Peyer's patch (tissue), 4 donors: ENCODE data around the gene ARHGAP26. TPM values are rescaled to one million over a fixed set of nuclear protein-coding genes. Genes with fewer than 3 reads are reported as not detected.

Source experiments
- DNase-seq, 3 donors: peaks; one replicate each; pipeline ENCODE4 v3.0.0-alpha.2; 2017 to 2019
- H3K27ac ChIP-seq, 4 donors: fragments of 200-600 bp; sonication (generic); one replicate each; pipeline ENCODE4 v1.5.1; 2016 to 2019
- H3K27me3 ChIP-seq, 2 donors: fragments of 200-600 bp; sonication (generic); one replicate each; pipeline ENCODE4 v1.5.1; 2019
- H3K36me3 ChIP-seq, 3 donors: fragments of 200-600 bp; sonication (generic); one replicate each; pipeline ENCODE4 v1.5.1; 2016 to 2019
- H3K4me1 ChIP-seq, 4 donors: fragments of 200-600 bp; sonication (generic); one replicate each; pipeline ENCODE4 v1.5.1; 2016 to 2019
- H3K4me3 ChIP-seq, 4 donors: fragments of 200-600 bp; sonication (generic); 1 replicate in 3 of 4; 2 replicates in 1 of 4; pipeline ENCODE4 v1.5.1; 2016 to 2019; ENCODE audit warnings: mild to moderate bottlenecking in 1 of 4
- H3K9me3 ChIP-seq, 4 donors: fragments of 200-600 bp; sonication (generic); one replicate each; pipeline ENCODE4 v1.5.1; 2016 to 2019; ENCODE audit warnings: mild to moderate bottlenecking in 1 of 4
- CTCF ChIP-seq, 6 experiments: fragments of 450-650 bp in 4 of 6; fragments of 200-600 bp in 2 of 6; sonication (generic) in 1 of 6; IDR thresholded peaks; one replicate each; pipeline ENCODE4 v1.5.1; 2017 to 2019; ENCODE audit warnings: antibody characterized with exemption in 6 of 6, mild to moderate bottlenecking in 3 of 6, moderate library complexity in 1 of 6
- POLR2A ChIP-seq, 2 donors: fragments of 450-650 bp; IDR thresholded peaks; one replicate each; pipeline ENCODE4 v1.5.1; 2017; ENCODE audit warnings: antibody characterized with exemption in 2 of 2, mild to moderate bottlenecking in 2 of 2, moderate library complexity in 2 of 2
- total RNA-seq, 4 donors: library from RNA; depleted of rRNA; stranded (reverse); fragments of >200 nt; gene quantifications; one replicate each; pipeline ENCODE4 v1.1.0, GENCODE V29; 2016

The ARHGAP26 gene
- total RNA-seq, 4 donors from 2014 or later = 60.1 to 180 (median 126) TPM

DNA sequence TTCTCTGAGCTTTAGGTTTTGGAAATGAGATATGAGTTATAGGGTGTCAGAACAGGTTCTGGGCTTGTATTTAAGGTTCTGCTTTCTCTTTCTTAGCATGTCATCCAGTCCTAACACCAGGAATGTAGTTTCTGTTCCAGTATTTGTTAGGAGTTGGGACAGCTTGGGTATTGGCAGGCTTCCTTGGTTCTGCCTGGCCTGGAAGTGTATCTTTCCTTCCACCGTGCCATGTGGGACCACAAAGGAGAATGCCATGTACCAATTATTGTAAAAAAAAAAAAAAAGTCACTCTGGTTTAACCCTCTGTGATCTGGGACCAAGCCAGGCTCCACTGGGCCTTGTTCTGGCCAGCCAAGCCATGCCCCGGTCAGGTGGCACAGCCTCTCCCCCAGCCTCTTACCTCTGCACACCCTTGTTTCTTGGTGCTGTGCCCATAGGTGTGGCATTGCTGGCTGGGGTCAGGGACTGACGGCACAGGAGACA, 47.8 kb downstream of the ARHGAP26 start:
- Histone ChIP-seq H3K27ac (peak overlapping the region in 3 of 4 donors; percentile 50 to 87 (median 67)), H3K4me3 (no peak overlapping the region), H3K9me3 (no peaks in the 10 kb centered on the region), H3K27me3 (no peaks in the 10 kb centered on the region), H3K4me1 (peaks cover 0 to 56% (median 12%) of the 10 kb centered on the region in 4 donors), H3K36me3 (no peaks in the 10 kb centered on the region)
- DNase-seq = peak in 2 of 3 donors; percentile 78 to 83
- TF ChIP-seq CTCF (IDR thresholded peaks at IDR 0.05) = no peak
- TF ChIP-seq POLR2A (IDR thresholded peaks at IDR 0.05) = no peak

- no peaks in the 10 kb centered on the region for H3K27me3 ChIP-seq
- no peaks in the 10 kb centered on the region for H3K36me3 ChIP-seq
- peaks cover 0 to 56% (median 14%) of the 10 kb centered on the region in 4 donors for H3K4me1 ChIP-seq
- peak in 1 of 3 donors; percentile 47 for DNase-seq
- no peaks in the 10 kb centered on the region for H3K9me3 ChIP-seq
- H3K27ac ChIP-seq = peak overlapping the region in 3 of 4 donors; percentile 50 to 87 (median 67)
- TF ChIP-seq POLR2A (IDR thresholded peaks at IDR 0.05) (no peak), CTCF (IDR thresholded peaks at IDR 0.05) (no peak)
- H3K4me3 ChIP-seq = no peak overlapping the region
These were observed 49.1 kb downstream of the ARHGAP26 start for GRCh38 chr5:142819292-142819691.

DNA sequence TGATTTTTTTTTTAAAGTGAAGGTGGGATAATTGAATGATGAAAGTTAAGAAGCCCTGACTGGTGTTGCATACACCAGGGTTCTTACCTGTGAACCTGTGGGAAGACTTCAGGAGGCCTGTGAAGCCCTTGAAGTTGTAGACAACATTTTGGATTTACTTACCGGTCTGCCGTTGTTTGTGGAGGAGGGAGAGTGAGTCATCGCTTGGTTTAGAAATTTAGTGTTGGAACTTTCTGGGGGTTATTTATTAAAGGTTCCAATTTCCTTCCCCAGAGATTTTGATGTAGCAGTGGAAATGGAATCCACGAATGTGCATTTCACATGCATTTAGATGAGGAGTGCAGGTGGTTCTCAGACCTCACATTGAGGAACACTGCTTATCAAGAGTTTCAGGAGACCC, 49.6 kb downstream of the ARHGAP26 start:
- DNase-seq = no peak
- H3K9me3 ChIP-seq = no peaks in the 10 kb centered on the region
- H3K4me3 ChIP-seq = no peak overlapping the region
- H3K27ac ChIP-seq = peak overlapping the region in 3 of 4 donors; percentile 50 to 87 (median 67)
- H3K4me1 ChIP-seq = peaks cover 0 to 58% (median 14%) of the 10 kb centered on the region in 4 donors
- no peaks in the 10 kb centered on the region for H3K27me3 ChIP-seq
- TF ChIP-seq POLR2A (IDR thresholded peaks at IDR 0.05) (no peak), CTCF (IDR thresholded peaks at IDR 0.05) (no peak)
- no peaks in the 10 kb centered on the region for H3K36me3 ChIP-seq

DNA sequence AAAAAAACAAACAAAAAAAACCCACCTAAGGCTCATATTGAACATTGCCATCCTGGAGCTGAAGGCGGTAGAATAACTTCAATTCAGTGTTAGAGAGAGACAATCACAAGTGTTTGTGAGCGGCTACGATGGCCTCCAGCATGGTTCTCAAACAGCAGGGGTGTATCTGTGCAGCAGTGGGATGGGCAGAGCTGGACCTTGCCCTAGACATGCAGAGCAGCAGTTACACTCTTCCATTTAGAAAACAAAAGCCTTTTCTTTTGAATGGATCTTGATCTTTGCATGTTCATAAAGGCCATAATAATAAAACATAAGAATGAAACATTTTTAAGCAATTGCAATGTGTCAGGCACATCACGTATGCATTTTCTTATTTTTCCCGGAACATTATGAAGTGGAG, 50.3 kb downstream of the ARHGAP26 start:
- peak in 2 of 3 donors; percentile 72 to 79 for DNase-seq
- H3K27ac ChIP-seq = peak overlapping the region in 3 of 4 donors; percentile 50 to 87 (median 67)
- peaks cover 0 to 64% (median 14%) of the 10 kb centered on the region in 4 donors for H3K4me1 ChIP-seq
- no peaks in the 10 kb centered on the region for H3K9me3 ChIP-seq
- no peak overlapping the region for H3K4me3 ChIP-seq
- no peaks in the 10 kb centered on the region for H3K27me3 ChIP-seq
- peak in 1 of 6 experiments; percentile 1 for TF ChIP-seq CTCF (IDR thresholded peaks at IDR 0.05)
- TF ChIP-seq POLR2A (IDR thresholded peaks at IDR 0.05) = peak in 1 of 2 donors; percentile 30
- H3K36me3 ChIP-seq = no peaks in the 10 kb centered on the region

GRCh38 chr5:142821034-142821732, 51.0 kb downstream of the ARHGAP26 start:
- H3K4me1 ChIP-seq = peaks cover 0 to 68% (median 14%) of the 10 kb centered on the region in 4 donors
- peak overlapping the region in 3 of 4 donors; percentile 35 to 87 (median 67) for H3K27ac ChIP-seq
- H3K36me3 ChIP-seq = no peaks in the 10 kb centered on the region
- no peaks in the 10 kb centered on the region for H3K9me3 ChIP-seq
- DNase-seq = no peak
- no peaks in the 10 kb centered on the region for H3K27me3 ChIP-seq
- H3K4me3 ChIP-seq = no peak overlapping the region
- no peak for TF ChIP-seq CTCF (IDR thresholded peaks at IDR 0.05)
